GM10266 (cell line): Measurements from ENCODE around the gene FOXS1.
A peak's percentile ranks its signal among the peaks of the same experiment; 100 is the strongest.

Experiments
- DNase-seq: peaks from one replicate; pipeline ENCODE4 v3.0.0; 2012; ENCODE audit errors: extremely low spot score
- TF ChIP-seq, protein P1 (sequence below): IDR thresholded peaks from 2 replicates; pipeline ENCODE4 v1.5.1; 2012; ENCODE audit warnings: mild to moderate bottlenecking, low read depth; ENCODE audit not compliant: control insufficient read depth, insufficient read depth; ENCODE audit errors: missing control alignments

The FOXS1 gene

DNA sequence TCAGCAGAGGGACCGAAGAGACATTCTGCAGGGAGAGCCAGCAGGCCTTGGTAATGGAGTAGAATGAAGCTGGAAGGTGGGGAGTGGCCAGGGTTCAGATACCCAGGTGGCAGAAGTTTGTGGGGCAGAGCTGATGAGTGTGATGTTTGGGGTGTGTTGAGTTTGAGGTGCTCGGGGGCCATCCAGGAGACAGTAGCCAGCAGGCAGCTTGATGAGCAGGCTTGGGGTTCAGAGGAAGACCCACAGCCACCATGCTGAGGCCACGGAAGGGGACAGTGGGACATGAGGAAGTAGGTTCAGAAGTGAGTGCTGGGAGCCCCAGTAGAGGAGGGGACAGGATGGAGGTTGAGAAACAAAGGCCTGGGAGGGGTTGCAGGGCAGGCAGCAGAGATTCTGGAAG is 11.1 kb upstream of the FOXS1 start:
- TF ChIP-seq, protein P1, sequence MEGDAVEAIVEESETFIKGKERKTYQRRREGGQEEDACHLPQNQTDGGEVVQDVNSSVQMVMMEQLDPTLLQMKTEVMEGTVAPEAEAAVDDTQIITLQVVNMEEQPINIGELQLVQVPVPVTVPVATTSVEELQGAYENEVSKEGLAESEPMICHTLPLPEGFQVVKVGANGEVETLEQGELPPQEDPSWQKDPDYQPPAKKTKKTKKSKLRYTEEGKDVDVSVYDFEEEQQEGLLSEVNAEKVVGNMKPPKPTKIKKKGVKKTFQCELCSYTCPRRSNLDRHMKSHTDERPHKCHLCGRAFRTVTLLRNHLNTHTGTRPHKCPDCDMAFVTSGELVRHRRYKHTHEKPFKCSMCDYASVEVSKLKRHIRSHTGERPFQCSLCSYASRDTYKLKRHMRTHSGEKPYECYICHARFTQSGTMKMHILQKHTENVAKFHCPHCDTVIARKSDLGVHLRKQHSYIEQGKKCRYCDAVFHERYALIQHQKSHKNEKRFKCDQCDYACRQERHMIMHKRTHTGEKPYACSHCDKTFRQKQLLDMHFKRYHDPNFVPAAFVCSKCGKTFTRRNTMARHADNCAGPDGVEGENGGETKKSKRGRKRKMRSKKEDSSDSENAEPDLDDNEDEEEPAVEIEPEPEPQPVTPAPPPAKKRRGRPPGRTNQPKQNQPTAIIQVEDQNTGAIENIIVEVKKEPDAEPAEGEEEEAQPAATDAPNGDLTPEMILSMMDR: no peak
- DNase-seq: no peak

DNA sequence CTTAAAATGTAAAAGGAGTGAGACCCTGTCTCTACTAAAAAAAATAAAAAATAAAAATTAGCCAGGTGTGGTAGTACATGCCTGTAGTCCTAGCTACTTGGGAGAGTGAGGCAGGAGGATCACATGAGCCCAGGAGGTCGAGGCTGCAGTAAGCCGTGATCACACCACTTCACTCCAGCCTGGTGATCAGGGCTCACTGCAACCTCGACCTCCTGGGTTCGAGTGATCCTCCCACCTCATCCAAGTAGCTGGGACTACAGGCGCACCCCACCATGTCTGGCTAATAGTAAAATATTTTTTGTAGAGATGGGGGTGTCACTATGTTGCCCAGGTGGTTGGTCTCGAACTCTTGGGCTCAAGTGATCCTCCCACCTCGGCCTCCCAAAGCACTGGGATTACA is 8.1 kb upstream of the FOXS1 start:
- TF ChIP-seq, protein P1: no peak
- no peak for DNase-seq

DNA sequence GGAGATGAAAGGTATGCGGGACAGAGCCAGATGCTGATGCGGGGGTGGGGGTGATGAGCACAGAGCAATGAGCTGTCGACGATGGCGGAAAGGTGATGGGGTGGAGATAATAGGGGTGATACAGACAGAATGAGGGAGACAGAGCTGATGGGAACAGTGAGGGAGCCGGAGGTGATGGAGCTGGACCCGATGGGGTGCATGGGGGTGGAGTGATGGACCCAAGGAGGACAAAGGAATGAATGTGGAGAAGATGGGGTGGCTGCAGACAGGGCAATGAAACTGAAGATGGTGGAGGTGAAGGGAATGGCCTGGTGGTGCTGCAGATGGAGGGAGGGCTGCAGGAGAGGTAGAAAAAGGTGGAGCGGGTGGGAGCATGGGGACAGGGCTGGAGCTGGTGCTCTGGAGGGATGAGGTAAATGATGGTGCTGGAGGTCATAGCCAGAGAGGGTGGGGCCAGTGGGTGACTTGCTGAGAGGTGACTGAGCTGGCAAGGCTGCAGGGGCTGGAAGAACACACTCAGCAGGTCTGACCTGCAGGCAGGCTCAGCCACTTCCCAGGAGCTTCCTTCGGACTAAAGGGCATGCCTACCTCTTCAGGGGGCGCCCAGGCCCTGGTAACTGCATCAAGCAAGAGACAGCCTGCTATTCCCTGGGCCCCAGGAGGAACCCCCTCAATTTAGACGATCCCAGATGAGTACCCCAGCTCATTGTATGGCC is 6.0 kb upstream of the FOXS1 start:
- DNase-seq: no peak
- TF ChIP-seq, protein P1: no peak

DNA sequence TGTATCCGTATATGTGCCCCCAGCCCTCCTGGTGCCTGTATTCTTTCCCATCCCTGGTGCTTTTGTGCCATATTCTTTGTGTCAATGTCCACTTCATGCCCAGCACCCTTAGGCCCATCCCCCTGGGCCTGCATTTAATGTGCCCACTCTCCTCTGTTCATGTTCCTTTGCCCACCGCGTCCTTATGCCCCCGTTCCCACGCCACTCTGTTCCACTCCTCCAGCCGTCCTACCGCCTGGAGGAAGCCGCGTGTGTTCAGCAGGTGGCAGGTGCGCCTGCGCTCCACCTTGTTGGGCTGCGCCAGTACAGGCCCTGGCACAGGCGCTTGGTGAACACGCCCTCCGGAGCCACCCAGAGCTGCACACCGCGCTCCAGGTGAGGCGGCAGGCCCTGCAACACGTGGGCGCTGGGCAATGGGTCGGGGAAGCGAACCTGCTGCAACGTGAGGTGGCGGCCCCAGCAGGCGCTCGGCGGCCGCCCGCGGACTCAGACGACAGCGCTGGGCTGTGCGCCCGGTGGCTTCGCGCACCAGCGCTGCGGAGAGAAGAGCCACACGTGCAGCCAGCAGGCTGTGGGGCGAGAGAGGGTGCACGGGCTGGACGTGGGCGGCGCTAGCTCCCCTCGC is 4.0 kb upstream of the FOXS1 start:
- no peak for DNase-seq
- TF ChIP-seq, protein P1: no peak

DNA sequence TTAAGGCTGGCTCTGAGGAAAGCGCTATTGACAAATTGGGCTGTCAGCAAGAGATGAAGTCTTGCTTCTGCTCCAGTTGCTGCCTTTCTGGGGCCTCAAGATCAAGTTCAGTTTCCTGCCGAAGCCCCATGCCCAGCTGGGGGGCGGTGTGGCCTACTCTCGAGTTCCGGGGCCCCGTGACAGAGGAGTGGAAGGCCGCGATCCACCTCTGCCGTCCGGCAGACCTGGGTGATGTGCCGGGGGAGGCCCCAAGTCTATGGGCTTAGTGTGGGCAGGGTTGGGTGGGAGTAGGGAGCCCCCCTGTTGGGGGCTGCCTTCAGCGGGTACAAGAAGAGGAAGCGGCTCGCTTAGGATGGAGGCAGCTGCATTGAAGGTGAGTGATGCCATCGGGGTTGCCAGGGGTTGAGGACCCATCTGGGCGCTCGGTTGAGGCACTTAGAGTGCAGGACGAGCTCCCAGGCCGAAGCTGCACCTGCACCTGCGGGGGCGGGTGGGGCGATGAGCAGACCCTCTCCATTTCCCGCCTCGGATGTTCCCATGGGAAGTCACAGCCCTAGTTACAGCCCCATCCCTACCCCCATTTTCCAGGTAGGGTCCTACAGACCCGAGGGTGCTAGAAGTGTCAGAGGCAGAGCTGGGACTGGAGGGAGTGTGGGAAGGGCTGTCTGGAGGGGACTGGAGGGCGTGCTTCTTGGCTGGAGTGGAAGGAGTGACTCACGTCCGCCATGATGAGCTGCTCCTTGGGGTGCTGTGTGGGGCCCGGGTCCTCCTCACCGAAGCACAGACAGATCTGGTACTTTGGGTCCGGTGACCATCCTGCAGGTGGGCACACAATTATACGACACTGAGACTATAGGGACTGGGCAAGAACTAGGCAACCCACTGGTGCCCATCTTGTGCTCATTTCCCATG is 2.9 kb upstream of the FOXS1 start:
- TF ChIP-seq, protein P1: no peak
- DNase-seq: no peak

DNA sequence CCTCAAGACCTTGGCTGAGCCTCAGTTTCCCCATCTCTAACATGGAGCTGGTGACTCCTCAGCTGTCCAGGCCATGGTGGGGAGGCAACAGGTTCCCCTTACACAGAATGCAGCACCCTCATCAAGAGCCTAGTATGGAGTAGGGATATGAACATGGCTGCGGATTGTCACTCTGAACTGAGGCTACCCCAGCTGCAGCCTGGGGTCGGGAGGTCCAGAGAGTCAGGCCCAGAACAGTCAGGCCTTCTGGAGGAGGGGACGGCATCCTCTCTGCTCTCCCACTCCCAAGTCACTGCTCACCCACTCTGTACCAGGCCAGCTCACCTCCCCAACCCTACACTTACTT is 1.4 kb upstream of the FOXS1 start:
- TF ChIP-seq, protein P1: peak; percentile 4
- no peak for DNase-seq
